Measurements from ENCODE around the gene HIC2. TPM values are rescaled to one million over a fixed set of nuclear protein-coding genes. Genes with fewer than 3 reads are reported as not detected.
A peak's percentile ranks its signal among the peaks of the same experiment; 100 is the strongest.
"Not testable (repeated sequence)": the region's sequence is repeated elsewhere in the genome, so short reads cannot be mapped to it uniquely, and the experiment has no call there.

Gene HIC2
- total RNA-seq, 1 donor from 2014 or later = 2.1 TPM

GRCh38 chr22:21450320-21450831 is 33.2 kb downstream of the HIC2 start:
- ATAC-seq = no peak

GRCh38 chr22:21450858-21451353 is 33.7 kb downstream of the HIC2 start:
- no peak for ATAC-seq

- no peak for ATAC-seq
These were observed 34.7 kb downstream of the HIC2 start for GRCh38 chr22:21451545-21452520.

GRCh38 chr22:21452666-21453065 is 35.5 kb downstream of the HIC2 start:
- ATAC-seq = not testable (repeated sequence)

- ATAC-seq = not testable (repeated sequence)
These were observed 37.8 kb downstream of the HIC2 start for GRCh38 chr22:21454998-21455333.

GRCh38 chr22:21455334-21456089 is 38.3 kb downstream of the HIC2 start:
- peak; percentile 12 for ATAC-seq

GRCh38 chr22:21457023-21457787 is 40.0 kb downstream of the HIC2 start:
- ATAC-seq = peak; percentile 38

GRCh38 chr22:21462672-21463071 is 45.5 kb downstream of the HIC2 start:
- ATAC-seq = not testable (repeated sequence)

- peak; percentile 0 for ATAC-seq
These were observed 50.4 kb downstream of the HIC2 start, which contains the start of gene TMEM191C for GRCh38 chr22:21467337-21468193. Gene TMEM191C, plus strand, starts transcription at chr22:21467387. Its CDS starts 73 bp downstream, at chr22:21467460.

GRCh38 chr22:21468194-21469096 is 51.3 kb downstream of the HIC2 start:
- ATAC-seq = peak; percentile 95

GRCh38 chr22:21469097-21469994 is 52.2 kb downstream of the HIC2 start:
- ATAC-seq = peak; percentile 11

- ATAC-seq = not testable (repeated sequence)
These were observed 55.8 kb downstream of the HIC2 start for GRCh38 chr22:21472984-21473383.

- not testable (repeated sequence) for ATAC-seq
These were observed 56.5 kb downstream of the HIC2 start for GRCh38 chr22:21473664-21474063.

- not testable (repeated sequence) for ATAC-seq
These were observed 66.9 kb downstream of the HIC2 start for GRCh38 chr22:21484039-21484438.

- ATAC-seq = not testable (repeated sequence)
These were observed 70.6 kb downstream of the HIC2 start for GRCh38 chr22:21487723-21488122.

- not testable (repeated sequence) for ATAC-seq
These were observed 72.0 kb downstream of the HIC2 start for GRCh38 chr22:21489149-21489680.

- not testable (repeated sequence) for ATAC-seq
These were observed 73.4 kb downstream of the HIC2 start for GRCh38 chr22:21490556-21490955.

- ATAC-seq = not testable (repeated sequence)
These were observed 75.1 kb downstream of the HIC2 start for GRCh38 chr22:21492271-21492670.
